ENCODE measurements around the gene SF3B4.

GRCh38 chr1:149926296-149926695 lies 1.3 kb downstream of the SF3B4 start:
- TF ChIP-seq CTCF (IDR thresholded peaks at IDR 0.05; ENCODE audit: low read depth, low read length, poor library complexity, severe bottlenecking) (no peak), EZH2phosphoT487 (IDR thresholded peaks at IDR 0.05; ENCODE audit: borderline replicate concordance, low read length) (no peak)
